ENCODE measurements around the gene KRTAP10-4. TPM values are rescaled to one million over a fixed set of nuclear protein-coding genes. Genes with fewer than 3 reads are reported as not detected.

KRTAP10-4 gene
- total RNA-seq, 3 donors from 2014 or later (not counting 1 experiment from before 2014, with no cell fraction given): not detected

- Histone ChIP-seq H3K4me3 (ENCODE audit: low read length) (no peak overlapping the region), H3K27ac (ENCODE audit: low read length) (peak overlapping the region; percentile 30), H3K36me3 (ENCODE audit: control insufficient read depth, insufficient read depth, low read length) (no peaks in the 10 kb centered on the region), H3K4me1 (ENCODE audit: control insufficient read depth, insufficient read depth, low read length) (no peaks in the 10 kb centered on the region), H3K9me3 (ENCODE audit: control insufficient read depth, insufficient read depth, low read length) (no peaks in the 10 kb centered on the region), H3K27me3 (ENCODE audit: control insufficient read depth, insufficient read depth, low read length) (no peaks in the 10 kb centered on the region)
- Mint-ChIP-seq H3K4me1 (peaks cover 7 to 14% of the 10 kb centered on the region in 2 donors), H3K36me3 (peaks cover 12% of the 10 kb centered on the region), H3K4me3 (peak overlapping the region; percentile 25), H3K9me3 (peaks cover 3 to 4% of the 10 kb centered on the region in 2 donors), H3K27me3 (ENCODE audit: low read depth in 2 of 2) (peaks cover 6 to 8% of the 10 kb centered on the region in 2 donors), H3K27ac (peak overlapping the region; percentile 5 to 61)
- ATAC-seq (no peak), DNase-seq (no peak)
- no peak for TF ChIP-seq CTCF (IDR thresholded peaks at IDR 0.05)
- intact Hi-C loops (cut with micrococcal nuclease): no loop called here
- 20% methylated on average over 1 of the region's 1 CpG for WGBS (ENCODE audit: insufficient coverage)
These were observed 8.5 kb upstream of the KRTAP10-4 start for GRCh38 chr21:44564886-44565598.

GRCh38 chr21:44566403-44566802, 7.1 kb upstream of the KRTAP10-4 start:
- Histone ChIP-seq H3K4me3 (ENCODE audit: low read length) (no peak overlapping the region), H3K4me1 (ENCODE audit: control insufficient read depth, insufficient read depth, low read length) (no peaks in the 10 kb centered on the region), H3K9me3 (ENCODE audit: control insufficient read depth, insufficient read depth, low read length) (no peaks in the 10 kb centered on the region), H3K36me3 (ENCODE audit: control insufficient read depth, insufficient read depth, low read length) (no peaks in the 10 kb centered on the region), H3K27ac (ENCODE audit: low read length) (no peak overlapping the region), H3K27me3 (ENCODE audit: control insufficient read depth, insufficient read depth, low read length) (no peaks in the 10 kb centered on the region)
- H3K4me3 Mint-ChIP-seq: no peak overlapping the region
- peaks cover 12% of the 10 kb centered on the region for H3K36me3 Mint-ChIP-seq
- H3K9me3 Mint-ChIP-seq: peaks cover 3 to 4% of the 10 kb centered on the region in 2 donors
- DNase-seq (no peak), ATAC-seq (no peak)
- H3K27ac Mint-ChIP-seq: no peak overlapping the region
- peaks cover 9 to 10% of the 10 kb centered on the region in 2 donors for H3K27me3 Mint-ChIP-seq (ENCODE audit: low read depth in 2 of 2)
- H3K4me1 Mint-ChIP-seq: peaks cover 7 to 14% of the 10 kb centered on the region in 2 donors
- no peak for TF ChIP-seq CTCF (IDR thresholded peaks at IDR 0.05)
- 0% methylated on average over 1 of the region's 1 CpG for WGBS (ENCODE audit: insufficient coverage)
- intact Hi-C loops (cut with micrococcal nuclease): no loop called here

- Histone ChIP-seq H3K4me3 (ENCODE audit: low read length) (no peak overlapping the region), H3K27ac (ENCODE audit: low read length) (no peak overlapping the region), H3K27me3 (ENCODE audit: control insufficient read depth, insufficient read depth, low read length) (no peaks in the 10 kb centered on the region), H3K9me3 (ENCODE audit: control insufficient read depth, insufficient read depth, low read length) (no peaks in the 10 kb centered on the region), H3K36me3 (ENCODE audit: control insufficient read depth, insufficient read depth, low read length) (no peaks in the 10 kb centered on the region), H3K4me1 (ENCODE audit: control insufficient read depth, insufficient read depth, low read length) (no peaks in the 10 kb centered on the region)
- H3K4me3 Mint-ChIP-seq: no peak overlapping the region
- DNase-seq (no peak), ATAC-seq (peak in 1 of 3 donors; percentile 19)
- H3K27ac Mint-ChIP-seq: peak overlapping the region in 1 of 2 donors; percentile 33
- no peak for TF ChIP-seq CTCF (IDR thresholded peaks at IDR 0.05)
- peaks cover 7 to 14% of the 10 kb centered on the region in 2 donors for H3K4me1 Mint-ChIP-seq
- intact Hi-C loops (cut with micrococcal nuclease): no loop called here
- H3K36me3 Mint-ChIP-seq: peaks cover under 1% of the 10 kb centered on the region
- WGBS (ENCODE audit: insufficient coverage): 92% methylated on average over 18 of the region's 18 CpGs
- peaks cover 0 to 2% of the 10 kb centered on the region in 2 donors for H3K9me3 Mint-ChIP-seq
- H3K27me3 Mint-ChIP-seq (ENCODE audit: low read depth in 2 of 2): peaks cover 13 to 14% of the 10 kb centered on the region in 2 donors
These were observed 5.9 kb upstream of the KRTAP10-4 start for GRCh38 chr21:44567481-44568171.

Measured in natural killer cell (primary cell).